Neural cell (in vitro differentiated cells): Measurements from ENCODE around the gene DDX31. TPM values are rescaled to one million over a fixed set of nuclear protein-coding genes. Genes with fewer than 3 reads are reported as not detected.

Experiments used
- H2AFZ ChIP-seq: fragments of 200-600, 300-800 bp; sonication (generic), shearing (Covaris generic); 2 replicates; pipeline ENCODE4 v1.6.0; 2014; ENCODE audit warnings: low read depth, mild to moderate bottlenecking, antibody characterized with exemption, low read length, moderate library complexity
- H3F3A ChIP-seq: fragments of 200-600 bp; shearing (Covaris generic); 2 replicates; pipeline ENCODE4 v1.6.1; 2016; ENCODE audit warnings: mild to moderate bottlenecking, moderate library complexity, mixed read lengths, antibody characterized with exemption, low read length; ENCODE audit not compliant: insufficient read depth, poor library complexity, severe bottlenecking
- H3K27ac ChIP-seq: fragments of 200-600, 300-800 bp; sonication (generic), shearing (Covaris generic); 2 replicates; pipeline ENCODE4 v1.5.1; 2014; ENCODE audit warnings: mild to moderate bottlenecking, low read length, moderate library complexity
- H3K27me3 ChIP-seq: fragments of 300-800, 200-600 bp; sonication (generic), shearing (Covaris generic); 2 replicates; pipeline ENCODE4 v1.6.0; 2014; ENCODE audit warnings: mild to moderate bottlenecking, low read depth, low read length, moderate library complexity; ENCODE audit not compliant: insufficient read depth
- H3K36me3 ChIP-seq: fragments of 300-800, 200-600 bp; sonication (generic), shearing (Covaris generic); 2 replicates; pipeline ENCODE4 v1.5.1; 2014; ENCODE audit warnings: mild to moderate bottlenecking, antibody characterized with exemption, low read length, moderate library complexity; ENCODE audit not compliant: insufficient read depth
- H3K4me2 ChIP-seq: fragments of 300-800, 200-600 bp; sonication (generic), shearing (Covaris generic); 2 replicates; pipeline ENCODE4 v1.6.0; 2014; ENCODE audit warnings: mild to moderate bottlenecking, low read length
- H3K4me3 ChIP-seq: fragments of 300-800, 200-600 bp; sonication (generic), shearing (Covaris generic); 2 replicates; pipeline ENCODE4 v1.5.1; 2014; ENCODE audit warnings: mild to moderate bottlenecking, low read length, moderate library complexity
- H3K79me2 ChIP-seq: fragments of 200-600 bp; shearing (Covaris generic); replicated peaks from 2 replicates; pipeline ENCODE4 v1.6.0; 2014; ENCODE audit warnings: mild to moderate bottlenecking, low read length, moderate library complexity; ENCODE audit not compliant: insufficient read depth
- H3K9ac ChIP-seq: fragments of 300-800, 200-600 bp; sonication (generic), shearing (Covaris generic); 2 replicates; pipeline ENCODE4 v1.6.1; 2016; ENCODE audit warnings: mild to moderate bottlenecking, low read length, mixed read lengths
- H3K9me2 ChIP-seq: fragments of 200-600 bp; shearing (Covaris generic); 2 replicates; pipeline ENCODE4 v1.6.1; 2016; ENCODE audit warnings: mild to moderate bottlenecking, low read length, mixed read lengths; ENCODE audit not compliant: insufficient read depth
- H3K9me3 ChIP-seq: fragments of 200-600, 300-800 bp; sonication (generic), shearing (Covaris generic); 2 replicates; pipeline ENCODE4 v1.6.1; 2016; ENCODE audit warnings: mild to moderate bottlenecking, mixed run types, low read length, moderate library complexity, mixed read lengths
- H4K20me1 ChIP-seq: fragments of 200-600 bp; shearing (Covaris generic); 2 replicates; pipeline ENCODE4 v1.6.1; 2016; ENCODE audit warnings: mild to moderate bottlenecking, mixed run types; ENCODE audit not compliant: insufficient read depth
- EP300 ChIP-seq: fragments of 450-650 bp; conservative IDR thresholded peaks from 2 replicates; pipeline ENCODE4 v1.6.1; 2014; ENCODE audit warnings: antibody characterized with exemption, mild to moderate bottlenecking, moderate library complexity; ENCODE audit not compliant: poor library complexity, severe bottlenecking
- EZH2 ChIP-seq: fragments of 200-600, 300-800 bp; shearing (Covaris generic), sonication (generic); IDR thresholded peaks from 2 replicates; pipeline ENCODE4 v1.6.1; 2014; ENCODE audit warnings: antibody characterized with exemption, low read length, borderline replicate concordance, mild to moderate bottlenecking; ENCODE audit not compliant: insufficient read depth, poor library complexity, severe bottlenecking
- MXI1 ChIP-seq: fragments of 450-650 bp; conservative IDR thresholded peaks from 2 replicates; pipeline ENCODE4 v1.6.1; 2014; ENCODE audit warnings: antibody characterized with exemption, mild to moderate bottlenecking; ENCODE audit not compliant: poor library complexity, severe bottlenecking
- POLR2AphosphoS5 ChIP-seq: IDR thresholded peaks from 2 replicates; pipeline ENCODE4 v1.6.1; 2012
- RAD21 ChIP-seq: fragments of 450-650 bp; conservative IDR thresholded peaks from 2 replicates; pipeline ENCODE4 v1.6.1; 2014; ENCODE audit warnings: antibody characterized with exemption, mild to moderate bottlenecking, moderate library complexity
- SMC3 ChIP-seq: fragments of 450-650 bp; conservative IDR thresholded peaks from 2 replicates; pipeline ENCODE4 v1.6.1; 2014; ENCODE audit warnings: antibody characterized with exemption, mild to moderate bottlenecking, moderate library complexity; ENCODE audit not compliant: poor library complexity
- TAF1 ChIP-seq: IDR thresholded peaks from 2 replicates; pipeline ENCODE4 v1.6.1; 2012; ENCODE audit warnings: low read depth
- polyA plus RNA-seq: library from polyadenylated mRNA; depleted of rRNA; stranded (reverse); fragments of >200 nt; gene quantifications from 2 replicates; pipeline ENCODE4 v1.2.3, GENCODE V29; 2014
- TF ChIP-seq, protein P1 (sequence below): fragments of 450-650 bp; IDR thresholded peaks from 2 replicates; pipeline ENCODE4 v1.5.1; 2014; ENCODE audit warnings: antibody characterized with exemption, mild to moderate bottlenecking, moderate library complexity; ENCODE audit not compliant: poor library complexity, severe bottlenecking
- TF ChIP-seq, protein P2 (sequence below): IDR thresholded peaks from 2 replicates; pipeline ENCODE4 v1.6.1; 2012; ENCODE audit warnings: borderline replicate concordance

The DDX31 gene
- polyA plus RNA-seq, 1 donor from 2014 or later, result 12.8 TPM

DNA sequence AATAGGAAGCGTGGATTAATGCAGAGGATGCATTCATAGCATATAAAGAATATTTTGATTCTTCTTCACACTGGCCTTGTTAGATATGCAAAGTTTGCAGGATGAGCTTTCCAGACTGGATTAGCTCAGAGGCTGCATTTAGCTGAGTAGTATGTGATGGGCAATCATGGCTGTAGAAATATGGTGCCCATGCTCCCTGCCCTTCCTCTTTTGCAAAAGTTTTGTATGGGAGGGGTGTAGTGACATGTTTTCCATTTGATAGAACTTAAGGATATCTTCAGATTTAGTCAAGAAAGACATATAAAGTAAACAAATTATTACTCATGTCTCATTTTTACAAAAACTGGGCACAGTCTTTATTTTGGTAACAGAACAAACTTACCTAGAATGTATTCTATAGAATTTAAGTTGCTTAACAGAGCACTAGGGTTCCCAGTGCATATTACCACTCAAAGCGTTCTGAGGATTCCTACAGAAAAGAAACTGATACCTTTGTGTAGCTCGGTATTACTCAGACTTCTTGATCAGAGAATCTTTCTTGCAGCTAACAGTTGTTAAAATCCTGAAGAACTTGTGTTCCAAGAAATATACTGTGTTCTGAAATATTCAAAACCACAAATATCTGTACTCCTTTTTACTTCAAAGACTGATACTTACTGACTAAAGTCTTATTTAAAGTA, 10.3 kb upstream of the DDX31 start:
- no peaks in the 10 kb centered on the region for H4K20me1 ChIP-seq
- peaks cover 5% of the 10 kb centered on the region for H3K36me3 ChIP-seq

DNA sequence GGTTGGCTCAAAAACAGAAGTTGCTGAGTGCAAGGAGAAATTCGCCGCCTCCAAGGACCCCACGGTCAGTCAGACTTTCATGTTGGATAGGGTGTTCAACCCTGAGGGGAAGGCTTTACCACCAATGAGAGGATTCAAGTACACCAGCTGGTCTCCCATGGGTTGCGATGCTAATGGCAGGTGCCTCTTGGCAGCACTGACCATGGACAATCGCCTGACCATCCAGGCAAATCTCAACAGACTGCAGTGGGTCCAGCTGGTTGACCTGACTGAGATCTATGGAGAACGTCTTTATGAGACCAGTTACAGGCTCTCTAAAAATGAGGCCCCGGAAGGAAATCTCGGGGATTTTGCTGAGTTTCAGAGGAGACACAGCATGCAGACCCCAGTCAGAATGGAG, 8.2 kb upstream of the DDX31 start:
- Histone ChIP-seq H3F3A (no peaks in the 10 kb centered on the region), H3K4me3 (no peak overlapping the region), H3K27me3 (no peaks in the 10 kb centered on the region), H3K79me2 (peaks cover 73% of the 10 kb centered on the region), H3K9me2 (no peaks in the 10 kb centered on the region), H3K27ac (no peak overlapping the region), H2AFZ (no peak overlapping the region), H3K4me2 (no peak overlapping the region), H4K20me1 (no peaks in the 10 kb centered on the region), H3K9ac (no peak overlapping the region), H3K9me3 (no peaks in the 10 kb centered on the region), H3K36me3 (peaks cover 5% of the 10 kb centered on the region)
- TF ChIP-seq MXI1 (no peak), EZH2 (no peak), TAF1 (no peak), EP300 (no peak), POLR2AphosphoS5 (no peak), SMC3 (no peak), RAD21 (no peak)
- TF ChIP-seq, protein P1, sequence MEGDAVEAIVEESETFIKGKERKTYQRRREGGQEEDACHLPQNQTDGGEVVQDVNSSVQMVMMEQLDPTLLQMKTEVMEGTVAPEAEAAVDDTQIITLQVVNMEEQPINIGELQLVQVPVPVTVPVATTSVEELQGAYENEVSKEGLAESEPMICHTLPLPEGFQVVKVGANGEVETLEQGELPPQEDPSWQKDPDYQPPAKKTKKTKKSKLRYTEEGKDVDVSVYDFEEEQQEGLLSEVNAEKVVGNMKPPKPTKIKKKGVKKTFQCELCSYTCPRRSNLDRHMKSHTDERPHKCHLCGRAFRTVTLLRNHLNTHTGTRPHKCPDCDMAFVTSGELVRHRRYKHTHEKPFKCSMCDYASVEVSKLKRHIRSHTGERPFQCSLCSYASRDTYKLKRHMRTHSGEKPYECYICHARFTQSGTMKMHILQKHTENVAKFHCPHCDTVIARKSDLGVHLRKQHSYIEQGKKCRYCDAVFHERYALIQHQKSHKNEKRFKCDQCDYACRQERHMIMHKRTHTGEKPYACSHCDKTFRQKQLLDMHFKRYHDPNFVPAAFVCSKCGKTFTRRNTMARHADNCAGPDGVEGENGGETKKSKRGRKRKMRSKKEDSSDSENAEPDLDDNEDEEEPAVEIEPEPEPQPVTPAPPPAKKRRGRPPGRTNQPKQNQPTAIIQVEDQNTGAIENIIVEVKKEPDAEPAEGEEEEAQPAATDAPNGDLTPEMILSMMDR, result no peak
- TF ChIP-seq, protein P2, sequence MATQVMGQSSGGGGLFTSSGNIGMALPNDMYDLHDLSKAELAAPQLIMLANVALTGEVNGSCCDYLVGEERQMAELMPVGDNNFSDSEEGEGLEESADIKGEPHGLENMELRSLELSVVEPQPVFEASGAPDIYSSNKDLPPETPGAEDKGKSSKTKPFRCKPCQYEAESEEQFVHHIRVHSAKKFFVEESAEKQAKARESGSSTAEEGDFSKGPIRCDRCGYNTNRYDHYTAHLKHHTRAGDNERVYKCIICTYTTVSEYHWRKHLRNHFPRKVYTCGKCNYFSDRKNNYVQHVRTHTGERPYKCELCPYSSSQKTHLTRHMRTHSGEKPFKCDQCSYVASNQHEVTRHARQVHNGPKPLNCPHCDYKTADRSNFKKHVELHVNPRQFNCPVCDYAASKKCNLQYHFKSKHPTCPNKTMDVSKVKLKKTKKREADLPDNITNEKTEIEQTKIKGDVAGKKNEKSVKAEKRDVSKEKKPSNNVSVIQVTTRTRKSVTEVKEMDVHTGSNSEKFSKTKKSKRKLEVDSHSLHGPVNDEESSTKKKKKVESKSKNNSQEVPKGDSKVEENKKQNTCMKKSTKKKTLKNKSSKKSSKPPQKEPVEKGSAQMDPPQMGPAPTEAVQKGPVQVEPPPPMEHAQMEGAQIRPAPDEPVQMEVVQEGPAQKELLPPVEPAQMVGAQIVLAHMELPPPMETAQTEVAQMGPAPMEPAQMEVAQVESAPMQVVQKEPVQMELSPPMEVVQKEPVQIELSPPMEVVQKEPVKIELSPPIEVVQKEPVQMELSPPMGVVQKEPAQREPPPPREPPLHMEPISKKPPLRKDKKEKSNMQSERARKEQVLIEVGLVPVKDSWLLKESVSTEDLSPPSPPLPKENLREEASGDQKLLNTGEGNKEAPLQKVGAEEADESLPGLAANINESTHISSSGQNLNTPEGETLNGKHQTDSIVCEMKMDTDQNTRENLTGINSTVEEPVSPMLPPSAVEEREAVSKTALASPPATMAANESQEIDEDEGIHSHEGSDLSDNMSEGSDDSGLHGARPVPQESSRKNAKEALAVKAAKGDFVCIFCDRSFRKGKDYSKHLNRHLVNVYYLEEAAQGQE, result no peak

More for the DNA sequence above, 10.3 kb upstream of the DDX31 start:
- TF ChIP-seq EZH2, result no peak
- no peak for TF ChIP-seq EP300
- no peak for TF ChIP-seq TAF1
- no peak for TF ChIP-seq RAD21
- TF ChIP-seq, protein P2, result no peak
- TF ChIP-seq MXI1, result no peak
- no peak for TF ChIP-seq SMC3
- TF ChIP-seq, protein P1, result no peak
- TF ChIP-seq POLR2AphosphoS5, result no peak
- no peaks in the 10 kb centered on the region for H3K9me3 ChIP-seq
- no peaks in the 10 kb centered on the region for H3K27me3 ChIP-seq
- H3K9ac ChIP-seq, result no peak overlapping the region
- H3K79me2 ChIP-seq, result peaks cover 52% of the 10 kb centered on the region
- H3K27ac ChIP-seq, result no peak overlapping the region
- no peak overlapping the region for H3K4me2 ChIP-seq
- H3F3A ChIP-seq, result no peaks in the 10 kb centered on the region
- no peaks in the 10 kb centered on the region for H3K9me2 ChIP-seq
- no peak overlapping the region for H2AFZ ChIP-seq
- H3K4me3 ChIP-seq, result no peak overlapping the region
